ENCODE measurements around the gene FBXO39.

- TF ChIP-seq CTCF (IDR thresholded peaks at IDR 0.05): no peak
- no peak for TF ChIP-seq POLR2A (IDR thresholded peaks at IDR 0.05)
- no peak for TF ChIP-seq EP300 (IDR thresholded peaks at IDR 0.05)
These were observed 26.5 kb upstream of the FBXO39 start for GRCh38 chr17:6749519-6749918.
